Cardiac fibroblast (primary cell): Measurements from ENCODE around the gene C16orf96.
A peak's percentile ranks its signal among the peaks of the same experiment; 100 is the strongest.

Experiments
- DNase-seq, 2 donors: peaks; one replicate each; pipeline versions ENCODE4 v3.0.0 to v3.0.0-alpha.2; 2010; ENCODE audit warnings: low read depth in 2 of 2
- H3K4me3 ChIP-seq, 2 donors: replicated peaks in 1 of 2; 1 replicate in 1 of 2; 2 replicates in 1 of 2; pipeline ENCODE4 v1.5.1; 2011; ENCODE audit warnings: low read depth in 2 of 2, low read length in 2 of 2, mild to moderate bottlenecking in 2 of 2, moderate library complexity in 1 of 2
- TF ChIP-seq, protein P1 (sequence below): IDR thresholded peaks from one replicate; pipeline ENCODE4 v1.5.1; 2011; ENCODE audit warnings: low read depth, mild to moderate bottlenecking, low read length, inconsistent platforms

Gene C16orf96

GRCh38 chr16:4539716-4540284, 16.3 kb upstream of the C16orf96 start:
- TF ChIP-seq, protein P1, sequence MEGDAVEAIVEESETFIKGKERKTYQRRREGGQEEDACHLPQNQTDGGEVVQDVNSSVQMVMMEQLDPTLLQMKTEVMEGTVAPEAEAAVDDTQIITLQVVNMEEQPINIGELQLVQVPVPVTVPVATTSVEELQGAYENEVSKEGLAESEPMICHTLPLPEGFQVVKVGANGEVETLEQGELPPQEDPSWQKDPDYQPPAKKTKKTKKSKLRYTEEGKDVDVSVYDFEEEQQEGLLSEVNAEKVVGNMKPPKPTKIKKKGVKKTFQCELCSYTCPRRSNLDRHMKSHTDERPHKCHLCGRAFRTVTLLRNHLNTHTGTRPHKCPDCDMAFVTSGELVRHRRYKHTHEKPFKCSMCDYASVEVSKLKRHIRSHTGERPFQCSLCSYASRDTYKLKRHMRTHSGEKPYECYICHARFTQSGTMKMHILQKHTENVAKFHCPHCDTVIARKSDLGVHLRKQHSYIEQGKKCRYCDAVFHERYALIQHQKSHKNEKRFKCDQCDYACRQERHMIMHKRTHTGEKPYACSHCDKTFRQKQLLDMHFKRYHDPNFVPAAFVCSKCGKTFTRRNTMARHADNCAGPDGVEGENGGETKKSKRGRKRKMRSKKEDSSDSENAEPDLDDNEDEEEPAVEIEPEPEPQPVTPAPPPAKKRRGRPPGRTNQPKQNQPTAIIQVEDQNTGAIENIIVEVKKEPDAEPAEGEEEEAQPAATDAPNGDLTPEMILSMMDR, result no peak
- no peak overlapping the region for H3K4me3 ChIP-seq
- no peak for DNase-seq

DNA sequence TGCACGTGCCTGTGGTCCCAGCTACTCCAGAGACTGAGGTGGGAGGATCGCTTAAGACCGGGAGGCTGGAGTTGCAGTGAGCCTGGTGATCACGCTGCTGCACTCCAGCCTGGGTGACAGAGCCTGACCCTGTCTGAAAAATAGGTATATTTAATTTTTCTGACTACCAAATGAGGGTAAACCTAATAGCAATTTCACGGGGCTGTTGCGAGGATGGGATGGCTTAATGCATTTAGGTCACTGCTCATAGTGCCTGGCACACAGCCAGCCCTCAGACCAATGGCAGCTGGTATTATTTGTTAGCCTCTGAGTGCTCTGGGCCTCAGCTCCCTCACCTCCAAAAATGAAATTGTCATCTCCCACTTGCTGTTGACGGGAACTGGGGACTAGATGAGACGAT, 11.7 kb upstream of the C16orf96 start:
- no peak for DNase-seq
- no peak overlapping the region for H3K4me3 ChIP-seq
- TF ChIP-seq, protein P1, result no peak

GRCh38 chr16:4548124-4548523, 8.0 kb upstream of the C16orf96 start:
- TF ChIP-seq, protein P1, result no peak
- no peak for DNase-seq
- no peak overlapping the region for H3K4me3 ChIP-seq

DNA sequence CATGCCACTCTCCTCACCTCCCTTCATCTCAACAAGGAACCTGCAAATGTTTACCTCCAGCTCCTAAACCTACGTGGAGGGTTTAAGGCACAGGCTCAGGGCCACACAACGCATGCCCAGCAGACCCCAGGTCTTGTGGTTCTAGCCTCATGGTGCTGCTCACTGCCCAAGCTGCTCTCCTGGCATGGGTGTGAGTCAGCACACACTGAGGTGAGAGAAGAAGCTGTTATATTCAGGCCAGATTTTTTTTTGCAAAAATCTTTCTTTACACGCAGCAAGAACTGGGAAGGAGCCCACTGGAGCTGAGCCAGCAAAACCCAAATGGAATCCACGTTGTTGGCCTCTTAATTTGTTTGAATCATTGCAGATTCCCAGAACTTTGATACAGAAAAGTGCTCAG, 5.5 kb upstream of the C16orf96 start:
- peak in 1 of 2 donors; percentile 11 for DNase-seq
- no peak overlapping the region for H3K4me3 ChIP-seq
- TF ChIP-seq, protein P1, result no peak

- DNase-seq, result no peak
- TF ChIP-seq, protein P1, result no peak
- no peak overlapping the region for H3K4me3 ChIP-seq
These were observed 3.6 kb upstream of the C16orf96 start for GRCh38 chr16:4552541-4552940.

GRCh38 chr16:4556580-4556979, 440 bp downstream of the C16orf96 start:
- DNase-seq, result no peak
- TF ChIP-seq, protein P1, result no peak
- no peak overlapping the region for H3K4me3 ChIP-seq

DNA sequence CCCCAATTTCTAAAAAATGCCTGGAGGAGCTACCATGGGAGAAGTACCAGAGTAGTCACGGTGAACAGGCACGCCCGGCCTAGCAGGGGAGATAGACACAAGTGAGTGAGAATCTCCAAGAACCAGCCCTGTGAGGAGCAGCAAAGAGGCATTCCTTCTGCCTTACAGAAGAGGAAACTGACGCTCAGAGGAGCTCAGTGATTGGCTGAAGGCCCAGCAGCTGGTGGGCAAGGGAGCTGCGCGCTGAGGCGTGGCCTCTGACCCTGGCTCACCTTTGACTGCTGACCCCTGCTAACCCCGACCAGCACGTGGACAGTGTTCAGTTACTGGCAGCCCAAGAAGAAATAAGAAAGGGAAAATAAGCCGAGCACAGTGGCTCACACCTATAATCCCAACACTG, 1.8 kb downstream of the C16orf96 start:
- DNase-seq, result no peak
- TF ChIP-seq, protein P1, result no peak
- no peak overlapping the region for H3K4me3 ChIP-seq
